ENCODE measurements around the gene EDN3. TPM values are rescaled to one million over a fixed set of nuclear protein-coding genes. Genes with fewer than 3 reads are reported as not detected.
A peak's percentile ranks its signal among the peaks of the same experiment; 100 is the strongest.

EDN3 gene, protein sequence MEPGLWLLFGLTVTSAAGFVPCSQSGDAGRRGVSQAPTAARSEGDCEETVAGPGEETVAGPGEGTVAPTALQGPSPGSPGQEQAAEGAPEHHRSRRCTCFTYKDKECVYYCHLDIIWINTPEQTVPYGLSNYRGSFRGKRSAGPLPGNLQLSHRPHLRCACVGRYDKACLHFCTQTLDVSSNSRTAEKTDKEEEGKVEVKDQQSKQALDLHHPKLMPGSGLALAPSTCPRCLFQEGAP
- total RNA-seq (3.1 TPM), polyA plus RNA-seq (0.24 TPM)

DNA sequence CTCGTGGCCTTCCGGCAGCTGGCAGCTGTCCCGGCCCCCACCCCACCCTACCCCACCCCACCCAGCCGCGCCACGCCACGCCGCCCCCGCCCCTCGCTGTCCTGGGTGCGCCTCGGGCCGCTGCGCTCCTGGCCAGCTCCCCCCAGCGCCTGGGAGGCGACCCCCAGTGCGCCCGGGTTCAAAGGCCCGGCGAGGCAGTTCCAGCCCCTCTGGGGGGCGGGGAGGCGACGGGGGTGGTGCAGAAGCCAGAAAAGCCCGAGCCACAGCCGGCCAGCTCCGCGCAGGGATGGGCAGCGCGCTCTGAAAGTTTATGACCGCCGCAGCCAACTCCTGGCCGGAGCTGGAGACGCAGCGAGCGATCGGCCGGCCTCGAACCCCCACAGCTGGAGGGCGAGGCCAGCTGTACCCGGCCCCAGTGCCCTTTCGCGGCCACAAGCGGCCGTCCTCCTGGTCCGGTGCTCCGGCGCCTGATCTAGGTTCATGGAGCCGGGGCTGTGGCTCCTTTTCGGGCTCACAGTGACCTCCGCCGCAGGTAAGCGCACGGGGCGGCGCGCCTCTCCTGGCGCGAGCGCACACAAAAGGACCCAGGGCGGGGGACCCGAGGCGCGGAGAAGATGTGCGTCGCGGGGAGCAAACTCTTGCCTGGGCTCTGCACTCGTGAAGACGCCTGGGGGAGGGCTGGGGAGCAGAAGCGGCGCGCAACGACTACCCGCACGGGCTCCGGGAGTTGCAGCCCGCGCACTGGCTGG is at the start of gene EDN3:
Gene EDN3, plus strand, starts transcription at position 279 of the 749 bp plus-strand sequence. Its CDS starts 202 bp downstream, at position 481.
- Histone ChIP-seq H3K36me3 (ENCODE audit: insufficient read depth) (no peaks in the 10 kb centered on the region), H3K4me1 (ENCODE audit: insufficient read depth) (no peaks in the 10 kb centered on the region), H3K27ac (ENCODE audit: low read depth) (no peak within 1 kb of the TSS), H3K4me3 (ENCODE audit: low read depth, low read length) (no peak within 1 kb of the TSS)
- 1% methylated on average over 77 of the region's 77 CpGs for WGBS
- DNase-seq (ENCODE audit: extremely low spot score): no peak

DNA sequence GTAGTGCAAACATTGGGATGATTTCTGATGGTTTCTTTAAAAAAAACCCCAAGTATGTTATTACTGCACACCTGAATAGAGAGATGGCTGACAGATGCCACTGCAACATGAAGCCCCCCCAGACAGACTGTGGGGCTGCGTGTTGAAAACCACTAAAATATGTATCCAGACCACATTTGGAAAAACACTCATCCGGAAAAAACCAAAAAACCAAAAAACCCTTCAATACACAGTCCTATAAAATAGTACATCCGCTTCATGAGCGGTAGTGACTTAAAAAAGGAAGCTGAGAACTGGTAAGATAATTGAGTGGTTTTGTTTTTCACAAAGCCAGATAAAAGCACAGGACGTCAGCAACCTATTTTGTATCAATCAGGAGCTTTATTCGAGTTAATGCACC is 47.1 kb upstream of the EDN3 start:
- DNase-seq (ENCODE audit: extremely low spot score): no peak
- no peak overlapping the region for H3K27ac ChIP-seq (ENCODE audit: low read depth)
- H3K4me1 ChIP-seq (ENCODE audit: insufficient read depth): no peaks in the 10 kb centered on the region
- no peak overlapping the region for H3K4me3 ChIP-seq (ENCODE audit: low read depth, low read length)
- 68% methylated on average over 6 of the region's 6 CpGs for WGBS
- H3K36me3 ChIP-seq (ENCODE audit: insufficient read depth): no peaks in the 10 kb centered on the region

DNA sequence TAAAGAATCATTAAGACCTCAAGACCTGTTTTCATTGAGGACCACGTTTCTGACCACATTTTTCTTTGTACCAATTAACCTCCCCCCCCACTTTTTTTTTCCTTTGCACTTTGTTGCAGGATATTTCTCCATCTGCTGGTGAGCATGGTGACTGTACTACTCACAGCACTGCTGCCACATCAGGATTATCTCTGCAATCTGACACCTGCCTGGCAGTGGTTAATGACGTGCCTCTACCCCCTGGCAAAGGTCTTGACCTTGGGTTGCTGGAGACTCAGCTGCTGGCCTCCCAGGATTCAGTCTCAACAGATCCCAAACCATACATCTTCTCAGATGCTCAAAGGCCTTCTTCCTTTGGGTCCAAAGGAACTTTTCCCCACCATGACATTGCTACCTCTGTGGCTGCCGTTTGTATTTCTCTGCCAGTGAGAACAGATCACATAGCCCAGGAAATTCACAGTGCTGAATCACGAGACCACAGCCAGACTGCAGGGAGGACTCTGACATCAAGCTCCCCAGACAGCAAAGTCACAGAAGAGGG is 46.6 kb upstream of the EDN3 start:
- Histone ChIP-seq H3K27ac (ENCODE audit: low read depth) (peak overlapping the region; percentile 16), H3K4me1 (ENCODE audit: insufficient read depth) (no peaks in the 10 kb centered on the region), H3K4me3 (ENCODE audit: low read depth, low read length) (no peak overlapping the region), H3K36me3 (ENCODE audit: insufficient read depth) (no peaks in the 10 kb centered on the region)
- WGBS: 28% methylated on average over 4 of the region's 4 CpGs
- no peak for DNase-seq (ENCODE audit: extremely low spot score)

DNA sequence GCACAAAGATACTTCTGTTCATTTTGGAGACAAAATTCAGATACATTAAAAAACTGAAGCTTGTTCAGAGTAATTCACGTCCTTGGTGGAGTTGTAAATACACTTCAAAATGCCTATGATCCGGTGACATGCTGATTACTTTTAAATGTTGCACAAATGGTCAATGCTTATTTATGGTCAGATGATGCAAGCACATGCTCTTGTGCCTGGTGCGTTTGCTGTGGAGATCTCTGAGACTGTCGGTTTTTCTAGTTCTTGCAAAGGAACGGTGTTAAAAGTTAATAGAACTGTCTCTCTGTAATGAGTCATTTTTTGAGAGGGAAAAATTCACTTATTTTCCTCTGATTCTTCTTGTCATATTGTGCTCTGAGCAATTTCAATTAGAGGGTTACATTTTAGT is 45.2 kb upstream of the EDN3 start:
- no peaks in the 10 kb centered on the region for H3K36me3 ChIP-seq (ENCODE audit: insufficient read depth)
- H3K4me3 ChIP-seq (ENCODE audit: low read depth, low read length): no peak overlapping the region
- no peak overlapping the region for H3K27ac ChIP-seq (ENCODE audit: low read depth)
- no peak for DNase-seq (ENCODE audit: extremely low spot score)
- no peaks in the 10 kb centered on the region for H3K4me1 ChIP-seq (ENCODE audit: insufficient read depth)
- 75% methylated on average over 5 of the region's 5 CpGs for WGBS

DNA sequence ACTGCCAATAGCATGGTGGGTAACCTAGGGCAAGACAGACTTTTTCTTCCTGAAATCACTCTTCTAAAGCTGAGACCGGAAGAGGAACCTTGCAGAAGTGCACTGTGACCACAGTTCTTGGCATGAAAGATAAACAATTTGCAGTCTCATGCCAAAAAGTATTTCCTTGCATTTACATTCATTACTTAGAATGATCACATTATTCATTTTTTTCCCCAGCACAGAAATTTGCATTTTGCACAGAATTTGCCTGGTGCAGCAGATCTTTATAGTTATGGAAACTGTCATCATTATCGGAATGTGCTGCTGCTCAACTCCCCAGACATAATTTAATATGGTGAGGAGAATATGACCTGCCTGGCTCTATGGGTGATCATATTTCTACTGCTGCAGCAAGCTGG is 42.2 kb upstream of the EDN3 start:
- Histone ChIP-seq H3K4me1 (ENCODE audit: insufficient read depth) (no peaks in the 10 kb centered on the region), H3K27ac (ENCODE audit: low read depth) (no peak overlapping the region), H3K4me3 (ENCODE audit: low read depth, low read length) (no peak overlapping the region), H3K36me3 (ENCODE audit: insufficient read depth) (no peaks in the 10 kb centered on the region)
- no peak for DNase-seq (ENCODE audit: extremely low spot score)
- 17% methylated on average over 2 of the region's 2 CpGs for WGBS

DNA sequence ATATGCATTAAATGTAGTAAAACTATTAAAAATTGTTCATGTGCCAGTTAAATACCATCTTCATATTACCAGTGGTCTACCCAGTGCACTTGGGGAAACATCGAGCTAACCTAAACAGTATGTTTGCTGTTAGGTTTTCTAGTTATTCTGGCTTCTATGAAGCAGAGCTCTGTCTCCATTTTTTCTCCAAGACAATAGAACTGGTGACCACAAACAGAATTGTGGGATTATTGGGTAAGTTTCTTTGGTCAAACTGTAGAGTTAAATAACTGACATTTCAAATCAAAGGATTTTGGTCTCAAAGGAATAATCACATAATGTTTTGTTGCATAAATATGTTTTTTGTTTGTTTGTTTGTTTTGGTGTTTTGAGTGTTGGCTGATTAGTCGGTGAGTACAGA is 40.5 kb upstream of the EDN3 start:
- Histone ChIP-seq H3K4me3 (ENCODE audit: low read depth, low read length) (no peak overlapping the region), H3K27ac (ENCODE audit: low read depth) (no peak overlapping the region), H3K36me3 (ENCODE audit: insufficient read depth) (no peaks in the 10 kb centered on the region), H3K4me1 (ENCODE audit: insufficient read depth) (no peaks in the 10 kb centered on the region)
- no peak for DNase-seq (ENCODE audit: extremely low spot score)
- WGBS: 69% methylated on average over 2 of the region's 2 CpGs

DNA sequence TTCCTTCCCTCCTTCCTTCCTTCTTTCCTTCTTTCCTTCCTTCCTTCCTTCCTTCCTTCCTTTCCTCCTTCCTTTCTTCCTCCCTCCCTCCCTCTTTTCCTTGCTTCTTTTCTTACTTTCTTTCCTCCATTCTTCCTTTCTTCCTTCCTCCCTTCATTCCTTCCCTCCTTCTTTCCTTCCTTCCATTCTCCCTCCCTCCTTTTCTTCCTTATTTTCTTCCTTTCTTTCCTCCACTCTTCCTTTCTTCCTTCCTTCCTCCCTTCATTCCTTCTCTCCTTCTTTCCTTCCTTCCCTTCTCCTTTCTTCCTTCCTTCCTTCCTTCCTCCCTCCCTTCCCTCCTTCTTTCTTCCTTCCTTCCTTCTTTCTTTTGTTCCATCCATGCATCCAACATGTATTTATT is 35.1 kb upstream of the EDN3 start:
- no peak overlapping the region for H3K27ac ChIP-seq (ENCODE audit: low read depth)
- DNase-seq (ENCODE audit: extremely low spot score): no peak
- no peak overlapping the region for H3K4me3 ChIP-seq (ENCODE audit: low read depth, low read length)
- H3K36me3 ChIP-seq (ENCODE audit: insufficient read depth): no peaks in the 10 kb centered on the region
- no peaks in the 10 kb centered on the region for H3K4me1 ChIP-seq (ENCODE audit: insufficient read depth)

DNA sequence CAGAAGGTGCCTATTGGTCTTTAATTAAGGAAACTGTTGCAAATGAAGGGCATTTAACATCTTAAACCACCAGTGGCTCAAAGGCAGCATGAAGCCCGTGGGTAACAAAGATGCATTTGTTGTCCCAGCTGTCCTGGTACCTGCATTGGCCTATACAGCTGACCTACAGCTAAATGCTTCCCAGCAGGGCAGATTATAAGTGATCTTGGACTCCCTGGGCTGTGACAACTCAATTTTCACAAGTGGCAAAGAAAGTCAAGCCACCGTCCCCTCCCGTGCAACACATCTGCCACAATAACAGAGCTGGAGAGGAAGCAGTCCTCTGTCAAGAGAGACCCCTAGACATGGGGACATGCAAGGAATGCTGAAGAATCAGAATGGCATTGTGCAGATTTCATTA is 31.5 kb upstream of the EDN3 start:
- no peak overlapping the region for H3K27ac ChIP-seq (ENCODE audit: low read depth)
- H3K36me3 ChIP-seq (ENCODE audit: insufficient read depth): no peaks in the 10 kb centered on the region
- WGBS: 47% methylated on average over 3 of the region's 3 CpGs
- no peak for DNase-seq (ENCODE audit: extremely low spot score)
- H3K4me3 ChIP-seq (ENCODE audit: low read depth, low read length): no peak overlapping the region
- H3K4me1 ChIP-seq (ENCODE audit: insufficient read depth): no peaks in the 10 kb centered on the region

DNA sequence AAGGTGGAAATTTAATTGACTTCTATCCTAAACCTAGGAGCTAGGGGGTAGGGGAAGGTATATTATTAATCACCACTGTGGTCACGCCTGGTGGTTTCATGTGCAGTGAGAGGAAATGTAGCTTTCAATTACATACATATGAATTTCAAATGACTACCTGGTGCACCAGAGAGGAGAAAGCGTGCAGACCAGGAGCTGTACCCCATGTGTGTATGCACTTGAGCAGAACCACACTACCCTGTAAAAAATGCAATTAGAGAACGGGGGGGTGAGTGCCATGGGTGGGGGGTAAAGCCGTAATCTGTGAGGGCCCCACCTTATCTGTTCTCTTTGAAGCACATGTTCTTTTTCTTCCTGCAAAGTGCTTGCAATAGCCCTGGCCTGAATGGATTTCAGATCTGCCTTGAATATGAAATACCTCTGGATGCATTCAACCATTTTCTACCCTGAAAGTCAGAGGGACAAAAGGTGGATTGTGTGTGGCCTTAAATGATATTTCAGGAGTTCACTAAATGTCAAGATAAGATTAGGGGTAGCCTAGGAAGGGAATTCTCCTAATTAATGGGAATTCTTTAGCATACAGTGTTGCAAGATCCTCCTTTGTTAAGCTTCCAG is 30.9 kb upstream of the EDN3 start:
- no peak overlapping the region for H3K4me3 ChIP-seq (ENCODE audit: low read depth, low read length)
- no peak for DNase-seq (ENCODE audit: extremely low spot score)
- H3K4me1 ChIP-seq (ENCODE audit: insufficient read depth): no peaks in the 10 kb centered on the region
- H3K27ac ChIP-seq (ENCODE audit: low read depth): no peak overlapping the region
- WGBS: 35% methylated on average over 4 of the region's 4 CpGs
- no peaks in the 10 kb centered on the region for H3K36me3 ChIP-seq (ENCODE audit: insufficient read depth)

DNA sequence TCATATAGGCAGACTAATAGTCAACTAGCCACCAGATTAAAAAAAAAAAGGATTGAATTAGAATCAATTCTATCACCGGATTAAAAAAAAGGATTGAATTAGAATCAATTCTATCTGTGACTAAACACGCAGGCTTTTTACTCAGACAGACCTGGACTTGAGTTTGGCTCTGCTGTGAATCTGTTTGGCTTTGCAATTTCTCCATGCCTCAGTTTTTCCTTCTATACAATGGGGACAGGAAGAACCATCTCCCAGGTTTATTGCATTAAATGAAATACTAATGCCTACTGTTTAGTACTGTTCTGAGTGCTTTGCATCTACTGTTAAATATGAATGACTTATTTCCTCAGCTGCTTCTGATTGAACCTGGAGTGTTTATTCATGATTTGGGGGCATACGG is 30.0 kb upstream of the EDN3 start:
- H3K36me3 ChIP-seq (ENCODE audit: insufficient read depth): no peaks in the 10 kb centered on the region
- H3K4me1 ChIP-seq (ENCODE audit: insufficient read depth): no peaks in the 10 kb centered on the region
- WGBS: 95% methylated on average over 3 of the region's 3 CpGs
- H3K4me3 ChIP-seq (ENCODE audit: low read depth, low read length): no peak overlapping the region
- H3K27ac ChIP-seq (ENCODE audit: low read depth): no peak overlapping the region
- DNase-seq (ENCODE audit: extremely low spot score): no peak

DNA sequence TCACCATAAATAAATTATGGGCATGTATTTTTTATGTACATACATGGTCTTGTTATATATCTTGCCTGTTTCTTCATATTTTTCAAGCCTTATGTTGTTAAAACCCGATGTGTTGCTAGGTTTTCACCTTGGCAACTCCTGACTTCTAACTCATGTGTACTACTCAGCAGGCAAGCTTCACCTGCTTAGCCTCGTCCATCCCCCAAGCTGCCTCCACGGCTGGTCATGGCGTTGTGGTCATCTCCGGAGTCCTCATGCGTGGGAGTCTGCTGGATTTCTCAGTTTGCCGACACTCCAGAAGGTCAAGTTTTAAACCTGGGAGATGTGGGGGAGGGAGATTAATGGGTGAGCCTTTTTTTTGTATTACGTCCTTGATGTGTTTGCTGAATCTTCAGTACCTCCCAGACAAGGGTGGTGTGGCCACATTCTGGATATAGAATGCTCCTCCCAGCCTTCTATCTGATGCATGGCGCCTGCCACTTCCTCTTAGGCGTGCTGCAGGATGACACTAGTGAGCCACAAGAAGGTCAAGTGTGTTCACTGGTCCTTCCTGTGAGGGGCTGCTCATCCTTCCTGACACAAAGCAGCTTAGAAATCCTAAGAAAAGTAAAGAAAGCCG is 26.6 kb upstream of the EDN3 start:
- no peak for DNase-seq (ENCODE audit: extremely low spot score)
- Histone ChIP-seq H3K4me1 (ENCODE audit: insufficient read depth) (no peaks in the 10 kb centered on the region), H3K27ac (ENCODE audit: low read depth) (no peak overlapping the region), H3K36me3 (ENCODE audit: insufficient read depth) (no peaks in the 10 kb centered on the region), H3K4me3 (ENCODE audit: low read depth, low read length) (no peak overlapping the region)
- WGBS: 69% methylated on average over 11 of the region's 11 CpGs

DNA sequence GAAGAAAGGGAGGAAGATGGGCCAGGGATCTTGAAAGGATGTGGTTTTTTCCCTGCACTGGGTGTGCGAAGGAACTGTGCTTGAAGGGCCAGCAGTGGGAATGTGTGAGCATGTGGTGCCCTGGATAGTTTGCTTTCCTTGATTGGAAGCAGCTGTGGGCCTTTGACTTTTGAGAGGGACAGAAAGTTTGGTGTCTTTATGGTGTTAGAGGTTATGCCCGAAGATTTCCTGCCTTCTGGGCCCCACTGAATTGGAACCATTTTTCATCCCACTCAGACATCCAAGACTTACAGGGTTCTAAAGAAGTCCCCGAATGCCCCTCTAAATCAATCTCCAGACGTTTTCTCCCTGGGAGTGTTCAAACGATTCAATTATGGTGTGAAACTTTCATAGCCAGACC is 23.5 kb upstream of the EDN3 start:
- 33% methylated on average over 5 of the region's 5 CpGs for WGBS
- no peak overlapping the region for H3K27ac ChIP-seq (ENCODE audit: low read depth)
- DNase-seq (ENCODE audit: extremely low spot score): no peak
- no peak overlapping the region for H3K4me3 ChIP-seq (ENCODE audit: low read depth, low read length)
- no peaks in the 10 kb centered on the region for H3K36me3 ChIP-seq (ENCODE audit: insufficient read depth)
- no peaks in the 10 kb centered on the region for H3K4me1 ChIP-seq (ENCODE audit: insufficient read depth)

DNA sequence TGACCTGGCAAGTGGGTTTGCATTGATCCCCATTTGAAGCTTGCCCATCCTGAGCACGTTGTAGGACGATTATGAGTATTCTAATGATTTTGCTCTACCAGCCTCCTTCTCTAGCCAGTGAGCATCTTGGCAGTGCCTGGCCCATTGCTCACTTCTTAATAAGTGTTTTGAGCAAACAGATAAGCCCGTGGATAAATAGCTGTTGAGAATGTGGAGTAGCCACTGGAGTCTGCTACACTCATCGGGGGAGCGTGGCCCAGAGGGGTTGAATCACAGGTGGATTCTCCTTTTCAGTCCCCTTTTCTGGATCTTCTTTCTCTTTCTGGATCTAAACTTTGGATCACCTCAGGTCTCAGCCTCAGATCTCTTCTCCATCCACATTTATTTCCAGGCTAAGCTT is 15.9 kb upstream of the EDN3 start:
- WGBS: 90% methylated on average over 5 of the region's 5 CpGs
- no peak for DNase-seq (ENCODE audit: extremely low spot score)
- Histone ChIP-seq H3K36me3 (ENCODE audit: insufficient read depth) (no peaks in the 10 kb centered on the region), H3K4me1 (ENCODE audit: insufficient read depth) (no peaks in the 10 kb centered on the region), H3K27ac (ENCODE audit: low read depth) (no peak overlapping the region), H3K4me3 (ENCODE audit: low read depth, low read length) (no peak overlapping the region)

DNA sequence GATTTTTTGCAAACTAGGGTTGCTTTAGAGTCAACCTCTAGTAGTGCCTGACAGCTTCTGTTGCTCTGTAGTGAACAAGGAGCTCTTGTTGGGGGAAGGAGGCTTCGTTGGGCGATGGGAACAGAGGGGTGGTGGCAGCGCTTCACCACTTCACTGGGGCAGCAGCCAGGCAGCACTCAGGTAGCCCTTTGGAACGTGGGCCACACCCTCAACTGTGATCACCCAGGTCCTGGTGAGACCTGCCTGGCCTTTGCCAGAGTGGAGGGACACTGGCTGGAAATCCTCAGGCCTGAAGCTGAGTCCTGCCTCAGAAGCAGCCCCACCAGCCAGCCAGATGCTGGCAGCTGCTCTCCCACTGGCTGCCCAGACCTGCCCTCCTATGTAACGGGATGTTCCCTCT is 10.4 kb upstream of the EDN3 start:
- Histone ChIP-seq H3K4me1 (ENCODE audit: insufficient read depth) (no peaks in the 10 kb centered on the region), H3K27ac (ENCODE audit: low read depth) (no peak overlapping the region), H3K4me3 (ENCODE audit: low read depth, low read length) (no peak overlapping the region), H3K36me3 (ENCODE audit: insufficient read depth) (no peaks in the 10 kb centered on the region)
- 79% methylated on average over 5 of the region's 5 CpGs for WGBS
- no peak for DNase-seq (ENCODE audit: extremely low spot score)
